GM12878 (cell line): ENCODE measurements around the gene NDUFV2. TPM values are rescaled to one million over a fixed set of nuclear protein-coding genes. Genes with fewer than 3 reads are reported as not detected.

Source experiments
- ATAC-seq: fragments of 200-7000 bp; cut with Tn5 transposase; 3 replicates; pipeline ENCODE4 v1.9.1; 2020; ENCODE audit warnings: mild to moderate bottlenecking, moderate library complexity
- BruUV-seq: library from RNA; stranded (reverse); fragments of 400-500 nt; replicated peaks from 2 replicates; lab custom pipeline; 2021; lab: Mats Ljungman, UMichigan
- CTCF ChIA-PET: fragments of 300-600 bp; sonication (Branson Sonifier 250); formaldehyde crosslinking; extraction: SDS; loops from one replicate; lab custom pipeline; 2021; ENCODE audit warnings: inconsistent platforms; lab: Yijun Ruan, JAX
- POLR2A ChIA-PET: fragments of 350-600 bp; formaldehyde crosslinking; extraction: SDS; loops from one replicate; lab custom pipeline; 2021; ENCODE audit warnings: inconsistent platforms; lab: Charles Lee
- RAD21 ChIA-PET: fragments of 300-600 bp; sonication (Branson Sonifier 250); formaldehyde crosslinking; loops from one replicate; lab custom pipeline; 2023; ENCODE audit warnings: antibody characterized with exemption; ENCODE audit not compliant: unreplicated experiment; lab: Charles Lee
- SMC1A ChIA-PET: fragments of 300-600 bp; sonication (Branson Sonifier 250); formaldehyde crosslinking; loops from one replicate; lab custom pipeline; 2023; ENCODE audit not compliant: unreplicated experiment, uncharacterized antibody; lab: Charles Lee
- DNase-seq: peaks from one replicate; pipeline ENCODE4 v3.0.0-alpha.2; 2011; ENCODE audit warnings: low read depth, low spot score
- FAIRE-seq: peaks from 3 replicates; lab custom pipeline; 2011; peaks lifted over from hg19 to GRCh38; lab: Jason Lieb, UNC
- H2AFZ ChIP-seq: 2 replicates; pipeline ENCODE4 v1.6.0; 2011; ENCODE audit warnings: low read depth, low read length, control low read depth; ENCODE audit not compliant: control insufficient read depth
- H3K27ac ChIP-seq: 2 replicates; pipeline ENCODE4 v1.5.1; 2011; ENCODE audit warnings: control low read depth; ENCODE audit not compliant: control insufficient read depth, insufficient read depth
- H3K27me3 ChIP-seq, 2 experiments: replicated peaks in 1 of 2; 2 replicates each; pipeline versions ENCODE4 v1.6.0 to v1.6.1; 2011; ENCODE audit warnings: low read length in 1 of 2; ENCODE audit not compliant: control insufficient read depth in 2 of 2, insufficient read depth in 2 of 2
- H3K36me3 ChIP-seq, 2 experiments: 2 replicates each; pipeline ENCODE4 v1.5.1; 2011; ENCODE audit warnings: low read length in 1 of 2; ENCODE audit not compliant: control insufficient read depth in 2 of 2, insufficient read depth in 2 of 2
- H3K4me1 ChIP-seq: 2 replicates; pipeline ENCODE4 v1.6.1; 2011; ENCODE audit warnings: mild to moderate bottlenecking, low read length, moderate library complexity, mixed read lengths; ENCODE audit not compliant: control insufficient read depth, insufficient read depth
- H3K4me2 ChIP-seq: 2 replicates; pipeline ENCODE4 v1.6.0; 2011; ENCODE audit warnings: control low read depth; ENCODE audit not compliant: control insufficient read depth, insufficient read depth
- H3K4me3 ChIP-seq: fragments of 200-600 bp; sonication (generic); 2 replicates; pipeline ENCODE4 v1.5.1; 2016
- H3K79me2 ChIP-seq: 2 replicates; pipeline ENCODE4 v1.6.0; 2011; ENCODE audit warnings: low read length; ENCODE audit not compliant: control insufficient read depth, insufficient read depth
- H3K9ac ChIP-seq: 2 replicates; pipeline ENCODE4 v1.8.0; 2011; ENCODE audit warnings: low read length, control low read depth, mixed read lengths; ENCODE audit not compliant: control insufficient read depth, insufficient read depth
- H3K9me3 ChIP-seq: replicated peaks from 3 replicates; pipeline ENCODE4 v1.5.1; 2011; ENCODE audit warnings: mild to moderate bottlenecking, low read length; ENCODE audit not compliant: control insufficient read depth, insufficient read depth
- H4K20me1 ChIP-seq: 2 replicates; pipeline ENCODE4 v1.6.0; 2011; ENCODE audit not compliant: control insufficient read depth, insufficient read depth
- BACH1 ChIP-seq: fragments of 450-650 bp; IDR thresholded peaks from 2 replicates; pipeline ENCODE4 v1.6.1; 2017; ENCODE audit warnings: mild to moderate bottlenecking, borderline replicate concordance
- CUX1 ChIP-seq: IDR thresholded peaks from 2 replicates; pipeline ENCODE4 v1.6.1; 2012; ENCODE audit warnings: improper control_type of control experiment, low read depth, low read length; ENCODE audit not compliant: insufficient replicate concordance
- EZH2 ChIP-seq: IDR thresholded peaks from 2 replicates; pipeline ENCODE4 v1.6.1; 2012; ENCODE audit warnings: low read depth, mild to moderate bottlenecking, control low read depth, inconsistent platforms, low read length, borderline replicate concordance; ENCODE audit not compliant: control insufficient read depth
- FOXM1 ChIP-seq: IDR thresholded peaks from 2 replicates; pipeline ENCODE4 v1.6.1; 2012; ENCODE audit warnings: low read depth, mild to moderate bottlenecking, inconsistent platforms, low read length, moderate library complexity
- HSF1 ChIP-seq: fragments of 150-350 bp; IDR thresholded peaks from 2 replicates; pipeline ENCODE4 v1.6.1; 2014; ENCODE audit warnings: mild to moderate bottlenecking, low read depth, low read length
- JUND ChIP-seq: IDR thresholded peaks from 2 replicates; pipeline ENCODE4 v1.6.1; 2012; ENCODE audit warnings: low read depth, mild to moderate bottlenecking, low read length, improper control_type of control experiment, moderate library complexity
- KAT2A ChIP-seq: conservative IDR thresholded peaks from 2 replicates; pipeline ENCODE4 v1.6.1; 2011; ENCODE audit warnings: low read depth, low read length; ENCODE audit not compliant: control insufficient read depth
- MEF2B ChIP-seq: fragments of 450-650 bp; IDR thresholded peaks from 2 replicates; pipeline ENCODE4 v1.6.1; 2018; ENCODE audit warnings: mild to moderate bottlenecking, moderate library complexity; ENCODE audit not compliant: partially characterized antibody, poor library complexity, severe bottlenecking
- MLLT1 ChIP-seq: fragments of 450-650 bp; IDR thresholded peaks from 2 replicates; pipeline ENCODE4 v1.6.1; 2016; ENCODE audit warnings: mild to moderate bottlenecking
- MYB ChIP-seq: fragments of 150-350 bp; IDR thresholded peaks from 2 replicates; pipeline ENCODE4 v1.6.1; 2014; ENCODE audit warnings: mild to moderate bottlenecking, low read depth, low read length, borderline replicate concordance
- POLR2A ChIP-seq: IDR thresholded peaks from 2 replicates; pipeline ENCODE4 v1.6.1; 2011; ENCODE audit warnings: low read depth, mild to moderate bottlenecking, low read length
- RFX5 ChIP-seq: IDR thresholded peaks from 2 replicates; pipeline ENCODE4 v1.6.1; 2011; ENCODE audit warnings: low read depth, low read length, improper control_type of control experiment
- SMAD1 ChIP-seq: fragments of 450-650 bp; IDR thresholded peaks from 2 replicates; pipeline ENCODE4 v1.6.1; 2018; ENCODE audit warnings: mild to moderate bottlenecking, low read depth; ENCODE audit not compliant: partially characterized antibody
- TBL1XR1 ChIP-seq: IDR thresholded peaks from 2 replicates; pipeline ENCODE4 v1.6.1; 2012; ENCODE audit warnings: low read depth, low read length, improper control_type of control experiment
- ZNF274 ChIP-seq: IDR thresholded peaks from one replicate; pipeline ENCODE4 v1.8.0; 2011; ENCODE audit not compliant: insufficient read length, insufficient read depth
- WGBS: methylation state at CpG from one replicate; pipeline ENCODE4 v1.1.6; 2016; ENCODE audit warnings: low lambda C conversion rate; ENCODE audit not compliant: insufficient replicate concordance, insufficient coverage; ENCODE audit errors: missing lambda C conversion rate; 5-methylcytosine and 5-hydroxymethylcytosine counted together
- in situ Hi-C: fragments of 300-500 bp; cut with MboI; formaldehyde crosslinking; loops from 9 replicates; pipeline ENCODE4 v1.14.3; 2018; ENCODE audit warnings: mixed read lengths
- intact Hi-C: fragments of 100-400 bp; cut with micrococcal nuclease; formaldehyde crosslinking; loops from one replicate; pipeline ENCODE4 v1.14.2; 2022; ENCODE audit not compliant: unreplicated experiment
- polyA plus RNA-seq, 11 experiments: library from polyadenylated mRNA; depleted of rRNA in 4 of 11; unstranded in 6 of 11; stranded (reverse) in 5 of 11; fragments of >200 nt; fragmentation: Nextera tagmentation in 4 of 11; fragmentation: Illumina TruSeq in 1 of 11; extraction: Ambion mirVana in 4 of 11; extraction: Trizol in 1 of 11; gene quantifications; 1 replicate in 1 of 11; 2 replicates in 10 of 11; pipeline versions ENCODE4 v1.2.1 to v1.2.3, GENCODE V29; 2011 to 2016; ENCODE audit warnings: inconsistent platforms in 2 of 11, missing spikeins in 2 of 11, low read depth in 1 of 11
- total RNA-seq, 4 experiments: library from RNA; depleted of rRNA in 3 of 4; stranded (reverse); fragments of >200 nt in 3 of 4; fragmentation: Illumina TruSeq in 1 of 4; extraction: Trizol in 1 of 4; gene quantifications; 2 replicates each; pipeline versions ENCODE4 v1.2.1 to v1.2.3, GENCODE V29; 2013 to 2021

NDUFV2 gene
- total and polyA plus RNA-seq, 10 of the 15 experiments (the other 5 are each of a cell fraction or from before 2014, with no cell fraction given), result 236 to 590 (median 321) TPM

GRCh38 chr18:9105420-9105819 is 2.9 kb downstream of the NDUFV2 start:
- peak overlapping the region; percentile 58; the same call in 1 of the 2 replicates for H3K27ac ChIP-seq
- TF ChIP-seq JUND (no peak), CUX1 (no peak), EZH2 (no peak), HSF1 (no peak), FOXM1 (no peak), KAT2A (no peak), TBL1XR1 (no peak), ZNF274 (no peak), RFX5 (no peak), POLR2A (no peak), MEF2B (no peak), BACH1 (no peak), SMAD1 (no peak), MYB (no peak), MLLT1 (no peak)

More at GRCh38 chr18:9105420-9105819, 2.9 kb downstream of the NDUFV2 start:
- BruUV-seq, result no TSS peak
- no peak overlapping the region for H2AFZ ChIP-seq
- no peak for FAIRE-seq
- intact Hi-C loops (no loop called here), in situ Hi-C loops (no loop called here)
- no peaks in the 10 kb centered on the region; the same call in 1 of the 2 replicates for H4K20me1 ChIP-seq
- 42% methylated on average over 3 of the region's 3 CpGs for WGBS
- H3K4me3 ChIP-seq, result peak overlapping the region; percentile 87
- SMC1A ChIA-PET, result interaction anchor here (0.7 to 8.8 kb wide), 15 partner anchors 8 to 43 kb away, joined by 3 to 112 read pairs (median 5); no protein-coding TSS in a partner anchor
- no peak for DNase-seq
- no peaks in the 10 kb centered on the region for H3K27me3 ChIP-seq
- H3K4me1 ChIP-seq, result peaks cover 5% of the 10 kb centered on the region
- H3K9ac ChIP-seq, result peak overlapping the region; percentile 93
- H3K9me3 ChIP-seq, result no peaks in the 10 kb centered on the region
- H3K36me3 ChIP-seq, result 0 out of 4 replicates have a peak, but pooled peaks cover 0 to 5% of the 10 kb centered on the region in 2 experiments
- POLR2A ChIA-PET, result interaction anchor here (0.7 to 6.1 kb wide), 6 partner anchors 11 to 41 kb away, joined by 3 to 85 read pairs (median 6); partner anchors contain the start of gene ANKRD12
- peaks cover 88% of the 10 kb centered on the region for H3K79me2 ChIP-seq
- ATAC-seq, result no peak
- peak overlapping the region; percentile 95 for H3K4me2 ChIP-seq
- CTCF ChIA-PET, result interaction anchor here (1.0 to 6.2 kb wide), 6 partner anchors 9 to 42 kb away, joined by 3 to 95 read pairs (median 12); partner anchors contain the start of gene ANKRD12
- RAD21 ChIA-PET, result interaction anchor here (0.8 to 6.5 kb wide), 7 partner anchors 8 to 51 kb away, joined by 3 to 73 read pairs (median 7); partner anchors contain the start of gene ANKRD12
